Right lobe of liver (tissue), 6 donors: ENCODE data around the gene GPC5. TPM values are rescaled to one million over a fixed set of nuclear protein-coding genes. Genes with fewer than 3 reads are reported as not detected.

Source experiments
- ATAC-seq, 4 donors: fragments of 200-7000 bp; cut with Tn5 transposase; one replicate each; pipeline ENCODE4 v1.9.1; 2020; ENCODE audit warnings: mild to moderate bottlenecking in 4 of 4, moderate library complexity in 4 of 4
- DNase-seq, 3 donors: peaks; one replicate each; pipeline ENCODE4 v3.0.0-alpha.2; 2020
- H3K27ac ChIP-seq, 3 donors: fragments of 200-600 bp; one replicate each; pipeline ENCODE4 v1.8.0; 2022
- H3K27me3 ChIP-seq, 2 donors: fragments of 200-600 bp; one replicate each; pipeline ENCODE4 v1.8.0; 2022
- H3K36me3 ChIP-seq, 4 donors: fragments of 200-600 bp; sonication (generic) in 1 of 4; one replicate each; pipeline versions ENCODE4 v1.5.1 to v1.8.0; 2017 to 2022; ENCODE audit warnings: control low read depth in 1 of 4
- H3K4me1 ChIP-seq, 4 donors: fragments of 200-600 bp; sonication (generic) in 1 of 4; one replicate each; pipeline versions ENCODE4 v1.5.1 to v1.8.0; 2017 to 2022; ENCODE audit warnings: control low read depth in 1 of 4
- H3K4me3 ChIP-seq, 3 donors: fragments of 200-600 bp; one replicate each; pipeline ENCODE4 v1.8.0; 2022
- H3K9me3 ChIP-seq, 4 donors: fragments of 200-600 bp; sonication (generic) in 1 of 4; one replicate each; pipeline versions ENCODE4 v1.5.1 to v1.8.0; 2017 to 2022; ENCODE audit warnings: control low read depth in 1 of 4
- CTCF ChIP-seq, 4 donors: fragments of 200-600 bp in 3 of 4; fragments of 450-650 bp in 1 of 4; IDR thresholded peaks; one replicate each; pipeline versions ENCODE4 v1.5.1 to v1.8.0; 2016 to 2022; ENCODE audit warnings: antibody characterized with exemption in 4 of 4, mild to moderate bottlenecking in 2 of 4
- POLR2A ChIP-seq: fragments of 450-650 bp; IDR thresholded peaks from one replicate; pipeline ENCODE4 v1.6.1; 2017; ENCODE audit warnings: antibody characterized with exemption, mild to moderate bottlenecking
- WGBS: methylation state at CpG from one replicate; pipeline ENCODE4 v1.1.6; 2018; ENCODE audit warnings: low coverage, low lambda C conversion rate; ENCODE audit not compliant: insufficient coverage; ENCODE audit errors: missing lambda C conversion rate; 5-methylcytosine and 5-hydroxymethylcytosine counted together
- intact Hi-C, 2 donors: fragments of 100-400 bp; cut with DNase I; formaldehyde crosslinking; loops; one replicate each; pipeline versions ENCODE4 v1.11.2 to v1.14.1; 2022
- total RNA-seq, 6 experiments: library from RNA; depleted of rRNA in 2 of 6; stranded (reverse); fragments of >200 nt in 2 of 6; fragmentation: NEBNext Ultra II Directional in 3 of 6; extraction: Animal tissue kit (Norgen Biotek cat#: 25700) in 3 of 6; gene quantifications; one replicate each; pipeline versions ENCODE4 v1.1.0 to v1.2.4, GENCODE V29; 2016 to 2023
- donor health status: DM: no; HTN: yes; CAD: no.
- donor health status: DM: no; HTN: no; CAD: no.
- donor health status: DM: no; HTN: no; CAD: no.
- donor health status: DM: no; HTN: yes; CAD: no.
- donor health status: DM: no; HTN: yes; CAD: no.

Gene GPC5
- total RNA-seq, 6 experiments from 2014 or later: 0.12 to 0.99 (median 0.66) TPM

- DNase-seq: no peak
- intact Hi-C loops: no loop called here
These were observed 27.9 kb upstream of the GPC5 start for GRCh38 chr13:91370501-91370900.

DNA sequence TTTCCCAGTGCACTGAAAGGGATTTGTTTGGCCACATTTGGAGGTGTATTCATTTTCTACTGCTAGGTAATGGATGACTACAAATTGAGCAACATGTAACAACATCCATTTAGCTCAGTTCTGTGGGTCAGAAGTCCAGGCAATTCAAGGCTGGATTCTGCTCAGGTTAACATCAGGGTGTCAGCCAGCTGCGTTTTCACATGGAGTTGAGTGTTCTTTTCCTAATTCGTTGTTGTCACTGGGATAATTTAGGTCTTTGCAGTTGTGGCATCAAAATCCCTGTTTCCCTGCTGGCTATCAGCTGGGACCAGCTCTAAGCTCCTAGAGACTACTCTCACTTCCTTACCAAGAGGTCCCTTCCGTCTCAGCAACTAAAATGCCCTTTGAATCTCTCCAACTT, 25.5 kb upstream of the GPC5 start:
- ATAC-seq (peak; percentile 92 to 97 (median 94)), DNase-seq (peak in 1 of 3 donors; percentile 69)
- intact Hi-C loops: no loop called here
- Histone ChIP-seq H3K4me3 (peak overlapping the region in 1 of 3 donors; percentile 10), H3K36me3 (no peaks in the 10 kb centered on the region), H3K9me3 (no peaks in the 10 kb centered on the region), H3K27ac (peak overlapping the region in 2 of 3 donors; percentile 66 to 76), H3K27me3 (no peaks in the 10 kb centered on the region), H3K4me1 (peaks cover 0 to 15% (median 7%) of the 10 kb centered on the region in 4 donors)
- no peak for TF ChIP-seq CTCF (IDR thresholded peaks at IDR 0.05)
- peak; percentile 41 for TF ChIP-seq POLR2A
- 20% methylated on average over 3 of the region's 3 CpGs for WGBS

More at GRCh38 chr13:91370501-91370900, 27.9 kb upstream of the GPC5 start:
- peaks cover 0 to 15% (median 7%) of the 10 kb centered on the region in 4 donors for H3K4me1 ChIP-seq
- H3K36me3 ChIP-seq: no peaks in the 10 kb centered on the region
- WGBS: 94% methylated on average over 2 of the region's 2 CpGs
- no peak for ATAC-seq
- H3K4me3 ChIP-seq: no peak overlapping the region
- H3K27me3 ChIP-seq: no peaks in the 10 kb centered on the region
- no peak for TF ChIP-seq POLR2A
- no peak for TF ChIP-seq CTCF (IDR thresholded peaks at IDR 0.05)
- H3K27ac ChIP-seq: no peak overlapping the region
- H3K9me3 ChIP-seq: no peaks in the 10 kb centered on the region

DNA sequence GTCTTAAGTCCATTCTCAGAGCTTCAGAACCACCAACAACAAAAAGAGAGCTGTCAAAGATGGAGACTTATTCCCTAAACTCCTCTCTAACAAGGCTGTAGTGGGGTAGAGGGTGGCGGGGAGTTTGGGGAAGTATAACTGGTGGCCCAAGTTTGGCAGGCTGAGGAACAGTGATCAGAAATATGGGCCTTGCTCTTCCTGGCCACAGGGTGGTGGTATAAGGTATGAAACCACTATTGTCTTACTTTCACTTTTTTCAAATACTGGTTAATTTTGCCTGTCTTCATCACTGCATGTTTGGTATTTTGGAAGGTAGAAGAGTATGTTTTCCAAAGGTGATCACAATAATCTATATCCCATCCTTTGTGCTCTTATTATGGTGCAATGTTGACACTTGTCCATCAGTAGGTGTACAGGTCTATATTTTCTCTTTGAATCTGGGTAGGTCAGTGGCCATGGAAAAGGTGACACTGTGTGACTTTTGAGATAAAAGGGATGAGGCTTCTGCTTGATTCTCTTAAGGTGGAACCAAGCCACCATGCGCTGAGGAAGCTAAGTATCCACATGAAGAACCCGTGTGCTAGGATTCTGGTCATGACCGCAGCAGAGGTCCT, 23.2 kb upstream of the GPC5 start:
- TF ChIP-seq POLR2A (no peak), CTCF (IDR thresholded peaks at IDR 0.05) (peak; percentile 44 to 62 (median 52))
- DNase-seq: no peak
- Histone ChIP-seq H3K36me3 (no peaks in the 10 kb centered on the region), H3K4me1 (peaks cover 0 to 15% (median 7%) of the 10 kb centered on the region in 4 donors), H3K27me3 (no peaks in the 10 kb centered on the region), H3K4me3 (no peak overlapping the region), H3K27ac (no peak overlapping the region), H3K9me3 (no peaks in the 10 kb centered on the region)
- 74% methylated on average over 4 of the region's 4 CpGs for WGBS
- peak; percentile 56 to 71 (median 62) for ATAC-seq
- intact Hi-C loops: no loop called here

DNA sequence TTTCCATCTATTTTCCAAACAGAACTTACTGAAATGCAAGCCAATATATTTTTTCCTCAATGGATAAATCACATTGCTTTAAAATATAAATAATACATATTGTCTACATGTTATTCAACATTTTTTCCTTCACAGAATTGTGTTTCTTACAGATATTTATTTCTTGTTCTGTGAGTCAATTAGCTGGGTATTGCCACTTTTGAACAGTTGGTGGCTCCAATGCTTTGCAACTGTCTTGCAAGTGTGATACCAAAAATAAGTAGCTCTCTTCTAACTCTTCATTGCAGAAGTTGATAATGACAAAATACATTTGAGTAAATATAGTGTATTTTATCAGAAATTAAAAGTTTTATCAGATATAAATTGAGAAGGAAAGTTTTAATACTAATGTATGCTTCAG, 17.1 kb upstream of the GPC5 start:
- Histone ChIP-seq H3K36me3 (no peaks in the 10 kb centered on the region), H3K9me3 (no peaks in the 10 kb centered on the region), H3K27me3 (no peaks in the 10 kb centered on the region), H3K4me1 (no peaks in the 10 kb centered on the region), H3K4me3 (no peak overlapping the region), H3K27ac (no peak overlapping the region)
- TF ChIP-seq CTCF (IDR thresholded peaks at IDR 0.05) (peak; percentile 36 to 49 (median 43)), POLR2A (no peak)
- ATAC-seq: peak in 2 of 4 donors; percentile 36 to 53
- DNase-seq: no peak
- intact Hi-C loops: no loop called here

DNA sequence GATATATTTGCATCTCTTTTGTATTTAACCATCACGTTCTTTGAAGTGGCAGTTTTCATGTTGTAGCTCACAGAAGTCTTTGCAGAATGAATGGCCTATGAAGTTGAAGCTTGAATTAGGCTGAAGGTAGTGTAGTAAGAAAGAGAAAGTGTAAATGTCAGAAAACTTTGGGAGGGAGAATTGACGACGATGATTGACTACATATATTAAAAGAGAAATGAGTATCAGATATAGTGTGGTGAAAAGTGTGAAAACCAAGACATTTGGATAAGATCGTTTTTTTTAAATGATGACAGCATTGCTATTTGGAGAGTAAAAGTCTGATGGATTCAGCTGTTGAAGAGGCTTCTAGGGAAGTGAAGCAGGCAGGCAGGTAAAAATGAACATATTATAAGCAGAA, 14.6 kb upstream of the GPC5 start:
- no peaks in the 10 kb centered on the region for H3K36me3 ChIP-seq
- H3K27me3 ChIP-seq: no peaks in the 10 kb centered on the region
- TF ChIP-seq CTCF (IDR thresholded peaks at IDR 0.05) (no peak), POLR2A (no peak)
- WGBS: 45% methylated on average over 4 of the region's 4 CpGs
- no peak overlapping the region for H3K27ac ChIP-seq
- ATAC-seq (no peak), DNase-seq (no peak)
- no peak overlapping the region for H3K4me3 ChIP-seq
- H3K9me3 ChIP-seq: no peaks in the 10 kb centered on the region
- no peaks in the 10 kb centered on the region for H3K4me1 ChIP-seq
- intact Hi-C loops: no loop called here
